ENCODE measurements around the gene TBCD.
A peak's percentile ranks its signal among the peaks of the same experiment; 100 is the strongest.
"Not testable (repeated sequence)": the region's sequence is repeated elsewhere in the genome, so short reads cannot be mapped to it uniquely, and the experiment has no call there.

Gene TBCD

DNA sequence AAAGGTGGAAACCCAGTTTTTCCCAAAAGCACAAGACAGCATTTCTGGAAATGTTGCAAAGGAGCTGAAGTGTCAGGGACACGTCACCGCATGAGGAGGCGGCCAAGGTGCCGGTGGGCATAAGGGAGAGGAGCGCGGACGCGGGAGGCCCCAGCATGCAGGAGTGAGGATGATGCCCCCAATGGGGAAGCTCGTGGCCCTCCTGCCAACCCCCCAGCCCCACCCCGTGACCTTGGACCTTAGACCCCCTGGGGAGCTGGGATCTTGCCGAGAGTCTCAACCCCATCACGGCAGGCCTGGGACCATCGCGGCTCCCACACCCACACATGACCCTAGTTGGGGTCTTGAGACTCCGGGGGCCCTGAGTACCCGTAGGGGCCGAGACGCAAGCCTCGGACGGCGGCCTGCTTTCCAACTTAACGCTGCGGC lies 208.1 kb downstream of the TBCD start:
- peak; percentile 11 for DNase-seq

DNA sequence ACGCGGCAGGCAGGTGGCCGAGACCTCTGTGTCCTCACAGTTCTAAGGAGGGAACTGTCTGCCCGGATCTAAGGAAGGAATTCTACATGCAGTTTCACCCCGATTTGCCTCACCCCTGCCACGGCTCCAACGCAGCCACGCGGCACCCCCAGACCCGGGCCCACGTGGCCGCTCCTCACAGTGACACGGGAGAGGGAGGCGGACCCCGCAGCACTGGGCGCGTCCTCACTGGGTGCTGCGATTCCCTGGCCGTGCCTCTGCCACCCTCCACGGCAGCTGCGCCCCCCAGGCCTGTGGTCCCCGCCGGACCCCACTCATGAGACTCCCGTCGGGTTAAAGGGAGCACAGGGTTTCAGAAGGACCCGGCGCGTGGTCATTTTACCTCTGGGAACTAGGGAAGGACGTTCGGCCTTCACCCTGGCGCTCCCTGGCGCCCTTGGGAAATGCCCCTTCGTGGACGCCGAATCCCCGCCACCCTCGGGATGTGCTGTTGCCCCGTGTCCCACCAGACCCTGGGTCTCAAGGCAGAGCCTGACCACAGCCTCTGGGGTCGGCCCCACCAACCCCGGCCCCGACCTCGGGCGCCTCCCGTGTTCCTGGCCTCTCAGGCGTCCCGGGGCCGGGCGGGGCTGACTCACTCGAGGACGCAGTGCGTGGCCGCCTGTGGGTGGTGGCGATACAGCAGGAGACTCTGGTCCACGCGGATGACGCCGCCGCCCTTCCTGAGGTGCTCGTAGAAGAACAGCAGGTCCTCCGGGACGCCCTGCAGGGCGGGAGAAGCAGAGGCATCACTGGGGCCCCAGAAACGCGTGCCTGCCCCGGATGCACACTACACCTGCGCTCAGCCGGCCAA lies 208.8 kb downstream of the TBCD start:
- peak; percentile 13 for DNase-seq

DNA sequence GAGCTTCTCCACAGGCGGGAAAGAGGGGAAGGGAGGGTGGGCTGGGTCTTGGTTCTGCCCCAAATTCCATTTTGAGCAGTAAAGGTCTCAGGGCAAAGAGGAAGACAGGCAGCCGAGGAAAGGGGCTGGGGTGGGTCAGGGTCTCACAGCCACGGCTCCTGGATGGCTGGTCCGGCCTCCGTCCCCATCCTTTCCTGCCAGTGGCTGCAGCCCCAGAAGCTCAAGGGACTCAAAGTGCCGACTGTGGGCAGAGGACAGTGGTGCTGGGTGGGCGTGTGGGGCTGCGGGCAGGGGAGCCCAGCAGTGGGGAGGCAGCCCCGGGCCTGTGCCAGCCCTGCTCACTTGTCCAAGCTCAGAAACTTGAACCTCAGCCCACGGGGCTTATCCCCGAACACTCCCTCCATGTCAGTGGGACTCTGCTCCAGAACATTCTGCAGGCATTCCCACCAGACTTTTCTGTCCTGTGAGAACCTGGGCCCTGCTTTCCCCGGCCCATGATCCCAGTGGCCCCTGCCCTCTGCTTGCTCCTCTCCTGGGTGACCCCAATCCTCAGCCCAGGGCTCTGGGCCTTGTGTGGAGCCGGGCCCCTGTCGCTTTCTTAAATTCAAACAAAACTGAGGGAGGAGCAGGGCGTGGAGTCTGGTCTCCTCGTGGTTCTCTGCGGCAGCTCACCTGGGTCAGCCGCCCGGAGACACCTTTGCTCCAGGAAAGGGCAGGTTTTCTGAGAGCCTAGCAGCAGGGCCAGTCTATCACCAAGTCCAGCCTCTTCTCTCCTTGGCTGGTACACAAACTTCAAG lies 209.7 kb downstream of the TBCD start:
- peak; percentile 18 for DNase-seq

DNA sequence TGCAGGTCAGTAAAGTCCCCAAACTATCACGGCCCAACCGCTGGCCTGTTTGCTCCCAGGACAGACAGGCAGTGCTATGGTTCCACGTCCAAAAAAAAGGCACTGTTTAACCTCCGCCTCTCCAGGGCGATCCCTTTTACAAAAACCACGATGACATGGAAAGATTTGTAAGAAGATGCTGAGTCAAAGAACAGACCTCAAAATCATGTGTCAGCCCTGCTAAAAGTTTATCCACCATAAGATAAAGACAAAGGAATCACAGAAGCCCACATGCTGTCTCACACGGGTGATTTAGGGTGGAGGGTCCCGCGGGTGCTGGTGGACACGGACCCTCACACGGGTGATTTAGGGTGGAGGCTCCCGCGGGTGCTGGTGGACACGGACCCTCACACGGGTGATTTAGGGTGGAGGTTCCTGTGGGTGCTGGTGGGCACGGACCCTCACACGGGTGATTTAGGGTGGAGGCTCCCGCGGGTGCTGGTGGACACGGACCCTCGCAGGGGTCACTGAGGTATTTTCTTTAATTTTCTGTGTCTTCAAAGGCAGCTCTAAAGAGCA lies 210.4 kb downstream of the TBCD start:
- peak; percentile 16 for DNase-seq

DNA sequence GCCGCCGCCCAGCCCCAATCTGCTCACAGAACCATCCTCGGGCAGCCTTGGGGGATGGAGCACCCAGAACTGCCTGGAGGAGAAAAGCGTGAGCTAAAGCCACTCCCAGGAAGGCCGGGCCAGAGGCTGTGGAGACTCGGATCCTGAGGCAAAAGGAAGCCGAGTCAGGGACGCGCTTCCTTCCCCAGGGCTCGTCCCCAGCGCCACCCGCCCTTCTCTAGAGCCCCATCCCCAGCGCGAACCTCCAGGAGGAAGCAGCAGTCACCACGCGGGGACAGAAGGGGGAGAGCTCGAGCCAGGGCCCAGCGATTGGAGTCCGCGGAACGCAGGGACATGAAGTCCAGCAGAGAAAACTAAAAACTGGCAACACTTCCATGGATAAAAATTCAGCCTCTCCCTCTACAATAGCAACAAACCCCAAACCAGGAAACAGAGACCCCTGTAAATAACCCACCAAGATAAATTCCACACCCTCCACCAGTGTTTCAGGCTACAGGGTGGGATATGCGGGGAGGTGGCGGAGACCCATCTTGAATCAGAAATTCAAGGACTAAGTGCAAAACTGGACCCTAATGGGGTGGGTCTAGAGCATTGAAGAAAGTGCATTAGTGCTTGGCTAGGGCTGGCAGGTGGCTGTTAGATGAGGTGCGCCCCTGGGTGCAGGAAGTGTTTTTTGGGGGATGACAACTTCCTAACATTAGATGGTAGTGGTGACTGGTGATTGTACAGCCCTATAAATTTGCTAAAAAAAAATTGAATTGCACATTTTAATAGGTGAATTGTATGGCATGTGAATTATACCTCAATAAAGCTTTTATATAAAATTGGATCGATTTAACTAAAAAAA lies 211.5 kb downstream of the TBCD start:
- peak; percentile 88 for DNase-seq

DNA sequence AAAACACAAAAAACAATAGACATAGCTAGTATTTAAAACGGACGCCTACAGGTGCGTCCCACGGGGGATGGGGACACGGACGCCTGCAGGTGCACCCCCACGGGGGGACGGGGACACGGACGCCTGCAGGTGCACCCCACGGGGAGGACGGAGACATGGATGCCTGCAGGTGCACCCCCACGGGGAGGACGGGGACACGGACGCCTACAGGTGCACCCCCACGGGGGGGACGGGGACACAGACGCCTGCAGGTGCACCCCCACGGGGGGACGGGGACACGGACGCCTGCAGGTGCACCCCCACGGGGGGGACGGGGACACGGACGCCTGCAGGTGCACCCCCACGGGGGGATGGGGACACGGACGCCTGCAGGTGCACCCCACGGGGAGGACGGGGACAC lies 212.6 kb downstream of the TBCD start:
- not testable (repeated sequence) for DNase-seq

DNA sequence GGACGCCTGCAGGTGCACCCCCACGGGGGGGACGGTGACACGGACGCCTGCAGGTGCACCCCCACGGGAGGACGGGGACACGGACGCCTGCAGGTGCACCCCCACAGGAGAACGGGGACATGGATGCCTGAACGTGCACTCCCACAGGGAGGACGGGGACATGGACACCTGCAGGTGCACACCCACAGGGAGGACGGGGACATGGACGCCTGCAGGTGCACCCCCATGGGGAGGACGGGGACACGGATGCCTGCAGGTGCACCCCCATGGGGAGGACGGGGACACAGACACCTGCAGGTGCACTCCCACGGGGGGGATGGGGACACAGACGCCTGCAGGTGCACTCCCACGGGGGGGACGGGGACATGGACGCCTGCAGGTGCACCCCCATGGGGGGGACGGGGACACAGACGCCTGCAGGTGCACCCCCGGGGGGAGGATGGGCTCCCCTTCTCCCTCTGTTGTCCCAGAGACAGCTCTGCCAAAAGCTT lies 213.0 kb downstream of the TBCD start:
- no peak for DNase-seq

DNA sequence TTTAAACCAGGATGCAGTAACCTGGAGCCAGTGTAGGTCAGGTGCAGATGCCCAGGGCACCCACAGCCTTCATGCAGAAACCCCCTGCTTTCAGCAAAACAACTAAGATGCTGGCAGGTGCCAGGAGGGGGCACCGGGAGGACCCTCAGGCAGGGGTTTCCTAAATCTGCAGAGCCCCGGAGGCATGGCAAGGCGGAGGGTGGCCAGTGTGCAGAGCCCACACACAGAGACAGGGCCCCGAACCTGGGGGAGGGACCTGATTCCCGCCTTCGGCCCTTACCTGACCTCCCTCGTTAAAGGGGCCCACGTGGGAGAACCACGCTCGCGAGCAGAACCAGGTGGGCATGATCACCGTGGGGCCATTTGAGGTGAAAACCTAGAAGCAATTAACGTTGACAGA lies 213.5 kb downstream of the TBCD start:
- no peak for DNase-seq

DNA sequence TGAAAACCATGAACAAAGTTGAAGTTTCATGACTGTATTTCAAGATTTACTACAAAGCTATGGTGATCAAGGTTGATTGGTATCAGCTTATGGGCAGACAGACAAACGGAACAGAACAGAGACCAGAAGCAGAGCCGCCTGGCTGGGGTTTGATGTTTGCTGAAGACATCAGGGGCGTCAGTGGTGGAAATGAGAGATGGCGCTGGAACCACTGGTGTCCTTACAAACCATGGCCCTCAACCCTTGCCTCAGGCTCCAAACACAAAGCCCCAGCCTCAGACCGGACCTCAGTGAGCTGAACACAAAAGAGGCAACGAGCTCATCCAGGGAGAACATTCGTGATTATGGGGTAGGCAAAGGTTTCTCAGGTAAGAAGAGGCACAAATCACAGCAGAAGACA lies 214.6 kb downstream of the TBCD start:
- no peak for DNase-seq

DNA sequence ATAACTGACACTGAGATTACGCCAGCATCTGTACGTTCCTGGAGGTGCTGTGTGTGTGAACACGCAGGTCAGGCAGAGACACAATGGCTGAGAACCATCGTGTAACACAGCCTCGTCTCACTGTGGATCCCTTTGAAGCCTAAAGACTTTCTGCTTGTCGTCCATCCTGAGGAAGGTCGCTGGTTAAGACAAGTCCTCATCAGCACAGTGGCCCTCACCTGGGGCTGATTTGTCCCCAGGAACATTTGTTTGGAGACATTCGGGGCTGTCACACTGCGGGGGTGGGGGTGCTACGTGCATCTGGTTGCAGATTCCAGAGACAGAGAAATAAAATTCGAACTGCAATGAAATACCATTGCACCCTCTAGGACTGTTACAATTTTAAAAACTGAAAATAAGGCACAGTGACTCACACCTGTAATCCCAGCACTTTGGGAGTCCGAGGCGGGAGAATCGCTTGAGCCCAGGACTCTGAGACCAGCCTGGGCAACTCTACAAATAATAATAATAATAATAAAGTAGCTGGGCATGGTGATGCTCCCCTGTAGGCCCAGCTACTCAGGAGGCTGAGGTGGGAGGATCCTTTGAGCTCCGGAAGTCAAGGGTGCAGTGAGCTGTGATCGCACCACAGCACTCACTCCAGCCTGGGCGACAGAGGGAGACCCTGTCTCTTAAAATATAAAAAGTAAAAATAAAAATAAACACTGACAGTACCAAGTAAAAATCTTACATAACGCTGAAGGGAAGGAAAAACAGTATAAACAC lies 215.6 kb downstream of the TBCD start:
- DNase-seq = no peak

DNA sequence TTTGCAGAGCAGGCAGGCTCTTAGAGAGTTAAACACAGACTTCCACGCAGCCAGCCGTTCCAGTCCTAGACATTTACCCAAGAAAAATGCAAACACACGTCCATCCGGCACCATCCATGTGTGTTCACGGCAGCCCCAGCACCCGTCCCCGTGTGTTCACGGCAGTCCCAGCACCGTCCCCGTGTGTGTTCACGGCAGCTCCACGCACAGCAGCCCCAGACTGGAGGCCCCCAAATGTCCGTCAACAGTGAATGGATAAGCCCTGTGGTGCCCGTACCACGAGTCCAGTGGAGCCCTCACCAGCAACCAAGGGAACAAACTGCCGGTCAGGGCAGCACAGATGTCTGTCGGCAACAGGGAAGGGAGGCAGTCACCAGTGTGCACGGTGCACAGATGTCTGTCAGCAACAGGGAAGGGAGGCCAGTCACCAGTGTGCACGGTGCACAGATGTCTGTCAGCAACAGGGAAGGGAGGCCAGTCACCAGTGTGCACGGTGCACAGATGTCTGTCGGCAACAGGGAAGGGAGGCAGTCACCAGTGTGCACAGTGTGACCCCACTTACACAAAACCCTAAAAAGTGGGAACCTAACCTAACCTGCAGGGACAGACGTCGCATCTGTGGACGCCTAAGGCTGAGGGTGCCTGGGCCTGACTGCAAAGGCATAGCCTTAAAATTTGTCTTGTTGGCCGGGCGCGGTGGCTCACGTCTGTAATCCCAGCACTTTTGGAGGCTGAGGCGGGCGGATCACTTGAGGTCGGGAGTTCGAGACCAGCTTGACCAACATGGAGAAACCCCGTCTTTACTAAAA lies 216.4 kb downstream of the TBCD start:
- not testable (repeated sequence) for DNase-seq

DNA sequence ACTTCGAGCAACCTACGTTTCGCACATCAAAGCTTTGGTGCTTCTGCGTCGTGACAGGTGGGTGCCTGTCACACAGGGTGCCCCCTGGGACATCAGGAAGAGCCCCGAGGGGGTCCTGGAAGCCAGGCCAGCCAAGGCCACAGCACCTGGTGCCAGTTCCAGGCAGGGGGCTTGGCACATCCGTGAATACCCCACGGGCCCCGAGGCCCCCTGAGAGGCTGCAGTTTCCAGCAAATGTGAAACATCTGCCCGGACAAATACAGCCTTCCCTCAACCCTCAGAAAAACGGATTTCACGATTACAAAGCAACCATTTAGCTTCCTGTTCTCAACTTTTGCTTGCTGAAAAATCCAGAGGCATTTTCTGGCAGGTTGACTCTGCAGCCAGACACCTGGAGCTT lies 218.2 kb downstream of the TBCD start:
- no peak for DNase-seq

DNA sequence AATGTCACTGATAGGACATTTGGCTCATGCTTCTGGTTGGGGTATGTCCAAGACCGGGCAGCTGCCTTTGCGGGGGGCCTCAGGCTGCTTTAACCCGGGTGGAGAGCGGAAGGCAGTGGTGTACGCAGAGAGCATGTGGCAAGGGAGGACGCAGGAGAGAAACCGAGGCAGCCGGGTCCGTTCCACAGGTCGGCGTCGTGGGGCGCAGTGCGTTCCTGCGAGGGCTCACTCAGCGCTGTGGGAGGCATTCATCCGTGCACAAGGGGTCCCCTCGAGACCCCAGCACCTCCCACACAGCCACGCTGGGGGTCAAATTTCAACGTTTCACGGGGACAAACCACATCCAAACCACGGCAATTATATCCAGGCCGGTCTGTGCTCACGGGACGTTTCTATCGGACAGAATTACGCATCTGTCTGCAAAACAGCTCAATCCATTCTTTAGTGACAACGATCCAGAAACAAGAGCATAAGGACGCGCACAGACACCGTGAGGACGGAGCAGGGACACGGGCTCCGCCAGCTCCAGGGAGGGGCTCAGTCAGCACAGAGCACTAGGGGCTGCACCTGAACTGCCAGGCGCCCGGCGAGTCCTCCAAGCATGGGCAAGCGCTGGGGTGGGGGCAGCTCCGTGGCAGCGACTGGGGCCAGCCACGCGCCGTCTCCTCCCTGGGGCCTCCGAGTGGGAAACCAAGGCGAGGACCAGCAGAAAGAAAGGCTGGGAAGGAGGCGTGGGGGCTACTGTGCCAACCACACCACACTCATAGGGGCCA lies 219.1 kb downstream of the TBCD start:
- no peak for DNase-seq

DNA sequence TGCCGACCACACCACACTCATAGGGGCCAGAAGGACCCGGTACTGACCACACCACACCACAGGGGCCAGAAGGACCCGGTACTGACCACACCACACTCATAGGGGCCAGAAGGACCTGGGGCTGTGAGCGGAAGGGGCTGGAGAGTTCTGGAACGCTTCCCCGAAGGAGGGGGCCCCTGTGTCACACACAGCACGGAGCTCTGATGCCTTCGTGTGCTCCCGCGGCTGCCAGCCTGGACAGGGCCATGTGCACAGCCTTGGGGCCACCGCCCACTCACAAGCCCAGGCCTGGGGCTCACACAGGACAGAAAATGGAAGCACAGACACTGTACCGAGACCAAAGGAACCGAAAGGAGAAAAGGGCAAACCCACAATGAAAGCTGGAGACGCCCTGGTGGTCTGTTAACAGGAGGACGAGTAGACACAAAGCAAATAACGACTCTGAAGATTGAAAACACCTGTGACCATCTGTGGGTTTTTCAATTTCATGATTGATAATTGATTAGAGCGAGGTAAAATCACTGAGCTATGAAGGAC lies 221.0 kb downstream of the TBCD start:
- DNase-seq = no peak

DNA sequence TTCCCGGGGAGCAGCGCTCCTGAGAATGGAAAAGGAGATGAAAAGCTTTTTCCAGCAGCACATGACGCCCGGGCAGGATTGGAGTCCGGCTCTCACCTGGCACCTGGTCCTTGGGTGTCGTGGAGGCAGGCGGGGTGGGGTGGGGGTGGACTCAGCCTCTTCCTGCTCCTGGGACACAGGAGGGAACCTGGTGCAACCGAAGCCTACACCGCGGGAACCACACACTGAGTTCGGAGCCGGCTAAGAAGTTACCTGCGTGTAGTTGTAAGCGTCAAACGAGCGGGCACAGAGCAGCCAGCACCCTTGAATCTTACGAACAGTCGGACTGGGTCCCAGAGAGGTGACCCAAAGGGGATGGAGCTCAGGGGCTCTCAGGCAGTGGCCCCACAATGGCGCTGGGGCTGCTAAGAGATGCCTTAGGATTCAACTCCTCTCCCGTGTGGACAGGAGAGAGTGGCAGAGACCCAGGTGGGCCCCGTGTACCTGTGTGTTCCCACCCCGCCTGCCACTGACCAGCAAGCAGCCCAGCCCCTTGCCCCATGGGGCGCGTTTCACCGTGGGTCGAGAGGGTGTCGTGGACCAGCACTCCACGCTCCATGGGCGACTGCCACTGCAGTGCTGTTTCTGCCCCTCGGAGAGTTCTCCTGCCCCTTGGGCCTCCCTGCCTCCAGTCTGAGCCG lies 221.7 kb downstream of the TBCD start:
- no peak for DNase-seq

DNA sequence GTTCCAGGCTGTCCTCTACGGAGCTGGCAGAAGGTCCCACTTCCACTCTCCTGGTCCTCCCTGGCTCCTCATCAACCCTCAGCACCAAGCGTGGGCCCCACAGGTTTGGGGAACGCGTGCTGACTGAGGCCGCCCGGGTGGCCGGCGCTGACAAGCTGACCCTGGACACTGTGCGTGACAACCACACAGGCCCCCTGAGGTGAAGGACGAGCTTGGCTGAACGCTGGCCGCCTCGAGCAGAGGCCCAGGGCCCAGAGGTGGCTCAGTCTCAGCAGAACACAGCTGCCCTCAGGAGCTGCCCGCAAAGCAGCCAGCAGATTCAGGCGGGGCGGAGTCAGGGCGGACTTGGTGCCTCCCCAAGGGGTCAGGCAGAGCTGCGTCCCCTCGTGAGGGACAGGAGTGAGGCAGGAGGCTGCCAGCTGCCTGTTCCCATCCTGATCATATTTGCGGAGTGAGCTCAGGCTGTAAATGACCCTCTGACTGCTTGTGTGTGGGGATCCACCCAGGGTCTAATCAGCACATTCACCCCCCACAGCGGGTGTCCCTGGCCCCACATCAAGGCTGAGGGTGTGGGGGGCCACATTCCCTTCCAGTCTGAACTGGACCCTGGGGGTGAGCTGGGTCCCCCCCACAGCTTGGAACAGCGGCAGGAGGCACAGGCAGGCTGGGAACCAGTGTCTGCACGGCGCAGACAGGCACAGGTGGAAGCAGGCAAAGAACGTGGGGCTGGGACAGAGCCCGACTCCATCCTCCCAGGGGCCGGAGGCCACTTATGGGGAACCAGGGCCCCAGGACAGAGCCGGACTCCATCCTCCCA lies 222.5 kb downstream of the TBCD start:
- no peak for DNase-seq

DNA sequence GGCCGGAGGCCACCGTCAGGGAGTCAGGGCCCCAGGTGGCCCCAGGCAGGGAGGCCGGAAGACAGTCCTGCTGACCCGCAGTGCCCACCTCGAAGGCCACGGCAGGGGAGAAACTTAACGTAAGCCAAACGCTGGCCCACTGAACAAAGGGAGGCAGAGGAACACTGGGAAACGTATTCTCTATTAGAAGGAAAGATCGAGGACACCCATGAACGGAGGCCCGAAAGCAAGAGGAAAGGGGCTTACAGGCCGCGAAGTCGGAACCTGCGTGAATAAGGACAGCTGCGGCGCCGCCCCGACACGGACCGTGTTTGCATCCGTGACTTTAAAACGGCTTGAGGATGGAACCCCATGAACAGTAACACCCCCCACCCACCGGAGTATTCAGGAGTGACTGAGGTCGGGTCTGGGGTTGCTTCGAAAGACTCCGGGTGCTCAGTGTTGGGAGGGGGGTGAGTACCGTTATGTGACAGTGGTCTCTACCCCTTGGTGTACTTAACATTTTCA lies 225.2 kb downstream of the TBCD start:
- no peak for DNase-seq

DNA sequence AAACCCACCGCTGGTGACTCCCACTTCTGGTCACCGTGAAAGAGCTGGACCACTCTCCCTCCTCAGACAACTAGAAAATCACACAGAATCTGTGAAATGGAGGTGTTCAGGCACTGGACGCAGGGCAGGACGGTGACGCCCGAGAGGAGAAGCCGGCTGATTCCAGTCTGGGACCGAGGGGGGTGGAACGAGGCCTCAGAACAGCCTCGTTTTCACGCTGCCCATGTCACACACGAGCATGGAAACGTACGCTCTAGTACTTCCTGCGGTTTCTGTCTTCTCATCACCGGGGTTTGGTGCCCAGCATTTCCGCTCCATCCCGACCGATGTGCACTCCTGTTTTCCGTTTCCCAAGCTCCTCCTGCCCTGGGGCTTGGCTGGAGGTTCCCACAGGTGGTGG lies 225.7 kb downstream of the TBCD start:
- DNase-seq = no peak
